Rectal smooth muscle tissue (tissue), 1 donor: ENCODE measurements around the gene ADGRG7.
"Not testable (repeated sequence)": the region's sequence is repeated elsewhere in the genome, so short reads cannot be mapped to it uniquely, and the experiment has no call there.

ENCODE experiments used
- H3K27ac ChIP-seq: one replicate; pipeline ENCODE4 v1.7.0; 2013; ENCODE audit warnings: low read depth, low read length, inconsistent platforms
- H3K27me3 ChIP-seq: one replicate; pipeline ENCODE4 v1.7.0; 2013; ENCODE audit warnings: low read length; ENCODE audit not compliant: control insufficient read depth, insufficient read depth
- H3K36me3 ChIP-seq: one replicate; pipeline ENCODE4 v1.7.0; 2013; ENCODE audit warnings: low read length; ENCODE audit not compliant: control insufficient read depth, insufficient read depth
- H3K4me1 ChIP-seq: one replicate; pipeline ENCODE4 v1.7.0; 2013; ENCODE audit warnings: low read length; ENCODE audit not compliant: control insufficient read depth, insufficient read depth
- H3K4me3 ChIP-seq: one replicate; pipeline ENCODE4 v1.7.0; 2013; ENCODE audit warnings: low read length
- H3K9ac ChIP-seq: one replicate; pipeline ENCODE4 v1.7.0; 2013; ENCODE audit warnings: low read length

The ADGRG7 gene

GRCh38 chr3:100581650-100582049, 27.8 kb upstream of the ADGRG7 start:
- no peak overlapping the region for H3K4me3 ChIP-seq
- no peaks in the 10 kb centered on the region for H3K27me3 ChIP-seq
- H3K36me3 ChIP-seq: no peaks in the 10 kb centered on the region
- H3K4me1 ChIP-seq: no peaks in the 10 kb centered on the region
- H3K9ac ChIP-seq: no peak overlapping the region
- H3K27ac ChIP-seq: no peak overlapping the region

GRCh38 chr3:100582157-100582556, 27.2 kb upstream of the ADGRG7 start:
- H3K27ac ChIP-seq, H3K27me3 ChIP-seq, H3K4me1 ChIP-seq, H3K9ac ChIP-seq, H3K4me3 ChIP-seq, H3K36me3 ChIP-seq: not testable (repeated sequence)

GRCh38 chr3:100584101-100584660, 25.2 kb upstream of the ADGRG7 start:
- Histone ChIP-seq H3K36me3 (no peaks in the 10 kb centered on the region), H3K27ac (no peak overlapping the region), H3K9ac (no peak overlapping the region), H3K4me3 (no peak overlapping the region), H3K27me3 (no peaks in the 10 kb centered on the region), H3K4me1 (no peaks in the 10 kb centered on the region)

GRCh38 chr3:100586832-100587231, 22.6 kb upstream of the ADGRG7 start:
- Histone ChIP-seq H3K27me3 (no peaks in the 10 kb centered on the region), H3K27ac (no peak overlapping the region), H3K4me1 (no peaks in the 10 kb centered on the region), H3K9ac (no peak overlapping the region), H3K36me3 (no peaks in the 10 kb centered on the region), H3K4me3 (no peak overlapping the region)

GRCh38 chr3:100588251-100588650, 21.1 kb upstream of the ADGRG7 start:
- Histone ChIP-seq H3K36me3 (no peaks in the 10 kb centered on the region), H3K4me1 (no peaks in the 10 kb centered on the region), H3K27me3 (no peaks in the 10 kb centered on the region), H3K9ac (no peak overlapping the region), H3K4me3 (no peak overlapping the region), H3K27ac (no peak overlapping the region)

- no peak overlapping the region for H3K9ac ChIP-seq
- no peaks in the 10 kb centered on the region for H3K4me1 ChIP-seq
- H3K4me3 ChIP-seq: no peak overlapping the region
- H3K27me3 ChIP-seq: no peaks in the 10 kb centered on the region
- no peak overlapping the region for H3K27ac ChIP-seq
- no peaks in the 10 kb centered on the region for H3K36me3 ChIP-seq
These were observed 19.1 kb upstream of the ADGRG7 start for GRCh38 chr3:100590114-100590839.

- no peak overlapping the region for H3K27ac ChIP-seq
- H3K27me3 ChIP-seq: no peaks in the 10 kb centered on the region
- H3K9ac ChIP-seq: no peak overlapping the region
These were observed 18.6 kb upstream of the ADGRG7 start for GRCh38 chr3:100590840-100591147.

GRCh38 chr3:100591411-100591810, 18.0 kb upstream of the ADGRG7 start:
- H3K27ac ChIP-seq: no peak overlapping the region
- H3K4me1 ChIP-seq: no peaks in the 10 kb centered on the region
- no peak overlapping the region for H3K9ac ChIP-seq
- H3K27me3 ChIP-seq: no peaks in the 10 kb centered on the region
- H3K4me3 ChIP-seq: no peak overlapping the region
- no peaks in the 10 kb centered on the region for H3K36me3 ChIP-seq

More at GRCh38 chr3:100590840-100591147, 18.6 kb upstream of the ADGRG7 start:
- H3K4me1 ChIP-seq: no peaks in the 10 kb centered on the region
- no peak overlapping the region for H3K4me3 ChIP-seq
- no peaks in the 10 kb centered on the region for H3K36me3 ChIP-seq

GRCh38 chr3:100600181-100601042, 9.0 kb upstream of the ADGRG7 start:
- Histone ChIP-seq H3K4me3 (no peak overlapping the region), H3K27me3 (no peaks in the 10 kb centered on the region), H3K4me1 (no peaks in the 10 kb centered on the region), H3K27ac (no peak overlapping the region), H3K36me3 (no peaks in the 10 kb centered on the region), H3K9ac (no peak overlapping the region)

GRCh38 chr3:100602506-100603444, 6.6 kb upstream of the ADGRG7 start:
- H3K4me3 ChIP-seq: no peak overlapping the region
- H3K27me3 ChIP-seq: no peaks in the 10 kb centered on the region
- H3K9ac ChIP-seq: no peak overlapping the region
- no peaks in the 10 kb centered on the region for H3K4me1 ChIP-seq
- H3K36me3 ChIP-seq: no peaks in the 10 kb centered on the region
- no peak overlapping the region for H3K27ac ChIP-seq

- H3K36me3 ChIP-seq: no peaks in the 10 kb centered on the region
- no peak overlapping the region for H3K27ac ChIP-seq
- H3K27me3 ChIP-seq: no peaks in the 10 kb centered on the region
- no peak overlapping the region for H3K9ac ChIP-seq
- no peak overlapping the region for H3K4me3 ChIP-seq
- H3K4me1 ChIP-seq: no peaks in the 10 kb centered on the region
These were observed 5.9 kb upstream of the ADGRG7 start for GRCh38 chr3:100603469-100603868.

- no peaks in the 10 kb centered on the region for H3K4me1 ChIP-seq
- no peak overlapping the region for H3K27ac ChIP-seq
- no peaks in the 10 kb centered on the region for H3K27me3 ChIP-seq
- no peak overlapping the region for H3K4me3 ChIP-seq
- H3K9ac ChIP-seq: no peak overlapping the region
- H3K36me3 ChIP-seq: no peaks in the 10 kb centered on the region
These were observed 4.0 kb upstream of the ADGRG7 start for GRCh38 chr3:100605358-100605757.
